OCI-LY7 (cell line): ENCODE results near the gene PARD6G. TPM values are rescaled to one million over a fixed set of nuclear protein-coding genes. Genes with fewer than 3 reads are reported as not detected.

Experiments used
- BruUV-seq: library from RNA; stranded (reverse); fragments of 400-500 nt; replicated peaks from 2 replicates; lab custom pipeline; 2021; lab: Mats Ljungman, UMichigan
- CTCF ChIA-PET: fragments of 300-600 bp; sonication (Branson Sonifier 250); formaldehyde crosslinking; loops from one replicate; lab custom pipeline; 2022; ENCODE audit warnings: antibody characterized with exemption; ENCODE audit not compliant: unreplicated experiment; lab: Charles Lee
- POLR2A ChIA-PET: fragments of 300-600 bp; sonication (Branson Sonifier 250); formaldehyde crosslinking; loops from one replicate; lab custom pipeline; 2022; ENCODE audit warnings: antibody characterized with exemption; lab: Charles Lee
- DNase-seq: peaks from one replicate; pipeline ENCODE4 v3.0.0-alpha.2; 2015; ENCODE audit warnings: low spot score
- H2AFZ ChIP-seq: fragments of 200-600 bp; sonication (generic), shearing (Covaris generic); 2 replicates; pipeline ENCODE4 v1.6.1; 2014; ENCODE audit warnings: mild to moderate bottlenecking, antibody characterized with exemption, low read length, moderate library complexity
- H3K27ac ChIP-seq: fragments of 200-600 bp; sonication (generic); 2 replicates; pipeline ENCODE4 v1.5.1; 2014; ENCODE audit warnings: mixed run types, low read depth, mild to moderate bottlenecking, moderate library complexity, low read length, inconsistent platforms; ENCODE audit not compliant: poor library complexity, severe bottlenecking
- H3K36me3 ChIP-seq: fragments of 200-600 bp; sonication (generic); 2 replicates; pipeline ENCODE4 v1.6.1; 2014; ENCODE audit warnings: mild to moderate bottlenecking, antibody characterized with exemption, low read length, moderate library complexity, mixed read lengths; ENCODE audit not compliant: insufficient read depth
- H3K4me1 ChIP-seq: fragments of 200-600 bp; sonication (generic); 2 replicates; pipeline ENCODE4 v1.5.1; 2014; ENCODE audit warnings: mild to moderate bottlenecking, low read length; ENCODE audit not compliant: insufficient read depth, poor library complexity, severe bottlenecking
- H3K4me2 ChIP-seq: fragments of 200-600 bp; sonication (generic); 2 replicates; pipeline ENCODE4 v1.6.1; 2014; ENCODE audit warnings: mild to moderate bottlenecking, low read length
- H3K4me3 ChIP-seq: fragments of 200-600 bp; sonication (generic); 2 replicates; pipeline ENCODE4 v1.5.1; 2014; ENCODE audit warnings: mild to moderate bottlenecking, low read depth, low read length; ENCODE audit not compliant: poor library complexity, severe bottlenecking
- H3K79me2 ChIP-seq: fragments of 200-600 bp; sonication (generic); 2 replicates; pipeline ENCODE4 v1.6.1; 2016; ENCODE audit warnings: low read depth, mild to moderate bottlenecking, low read length, moderate library complexity, mixed read lengths; ENCODE audit not compliant: insufficient read depth
- H3K9me2 ChIP-seq: fragments of 200-600 bp; sonication (generic); 2 replicates; pipeline ENCODE4 v1.6.1; 2016; ENCODE audit warnings: mild to moderate bottlenecking, low read length, mixed read lengths; ENCODE audit not compliant: insufficient read depth
- H3K9me3 ChIP-seq: fragments of 200-600 bp; sonication (generic); 2 replicates; pipeline ENCODE4 v1.6.1; 2014; ENCODE audit warnings: mild to moderate bottlenecking, mixed run types, low read length, mixed read lengths
- H4K20me1 ChIP-seq: fragments of 200-600 bp; sonication (generic); 2 replicates; pipeline ENCODE4 v1.6.1; 2014; ENCODE audit warnings: mild to moderate bottlenecking, antibody characterized with exemption, low read length, moderate library complexity, mixed read lengths; ENCODE audit not compliant: insufficient read depth
- CTCF ChIP-seq: fragments of 200-600 bp; sonication (generic); conservative IDR thresholded peaks from 2 replicates; pipeline ENCODE4 v1.5.1; 2014; ENCODE audit warnings: mild to moderate bottlenecking, antibody characterized with exemption, low read length, moderate library complexity, mixed read lengths
- EZH2phosphoT487 ChIP-seq: fragments of 200-600 bp; sonication (generic); IDR thresholded peaks from 2 replicates; pipeline ENCODE4 v1.6.1; 2018; ENCODE audit warnings: low read depth, borderline replicate concordance, mild to moderate bottlenecking, mixed run types, antibody characterized with exemption, low read length, moderate library complexity, mixed read lengths
- intact Hi-C: fragments of 100-400 bp; cut with micrococcal nuclease; formaldehyde crosslinking; loops from one replicate; pipeline ENCODE4 v1.10.0; 2022; ENCODE audit not compliant: unreplicated experiment
- total RNA-seq, 2 experiments: library from RNA; depleted of rRNA in 1 of 2; stranded (reverse); fragments of >200 nt in 1 of 2; shearing (Covaris generic) in 1 of 2; gene quantifications; 2 replicates each; pipeline ENCODE4 v1.2.3, GENCODE V29; 2014 to 2022

The PARD6G gene
- total RNA-seq, 2 experiments from 2014 or later, result 0.03 TPM; not detected in 1

DNA sequence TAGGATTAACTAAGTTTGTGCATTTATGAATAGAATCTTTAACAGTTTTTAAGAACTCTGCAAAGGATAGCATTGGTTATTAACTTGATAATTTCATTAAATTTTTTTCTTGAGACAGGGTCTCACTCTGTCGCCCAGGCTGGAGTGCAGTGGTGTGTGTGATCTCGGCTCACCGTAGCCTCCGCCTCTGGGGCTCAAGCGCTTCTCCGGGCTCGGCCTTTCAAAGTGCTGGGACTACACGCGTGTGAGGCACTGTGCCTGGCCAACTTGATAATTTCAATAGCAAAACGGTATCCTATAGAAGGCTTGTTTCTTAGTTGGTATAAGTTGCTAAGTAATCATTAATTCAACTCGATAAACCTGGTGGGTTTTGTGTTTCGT is 100.3 kb downstream of the PARD6G start:
- Histone ChIP-seq H3K4me2 (no peak overlapping the region), H3K4me3 (no peak overlapping the region), H3K9me2 (no peaks in the 10 kb centered on the region), H3K4me1 (no peaks in the 10 kb centered on the region), H3K9me3 (no peaks in the 10 kb centered on the region), H3K79me2 (no peaks in the 10 kb centered on the region), H3K27ac (no peak overlapping the region), H2AFZ (no peak overlapping the region), H3K36me3 (no peaks in the 10 kb centered on the region), H4K20me1 (no peaks in the 10 kb centered on the region)
- no TSS peak for BruUV-seq
- CTCF ChIA-PET, result no interaction called here
- POLR2A ChIA-PET, result no interaction called here
- no peak for TF ChIP-seq EZH2phosphoT487
- intact Hi-C loops, result no loop called here
- no peak for DNase-seq

GRCh38 chr18:80145196-80145804 is 102.0 kb downstream of the PARD6G start:
- Histone ChIP-seq H3K4me2 (no peak overlapping the region), H3K9me2 (no peaks in the 10 kb centered on the region), H2AFZ (no peak overlapping the region), H3K4me3 (no peak overlapping the region), H3K36me3 (no peaks in the 10 kb centered on the region; the same call in none of the 2 replicates), H3K4me1 (no peaks in the 10 kb centered on the region), H3K79me2 (no peaks in the 10 kb centered on the region), H3K27ac (no peak overlapping the region), H4K20me1 (no peaks in the 10 kb centered on the region), H3K9me3 (no peaks in the 10 kb centered on the region)
- no peak for TF ChIP-seq CTCF
- DNase-seq, result no peak
- CTCF ChIA-PET, result no interaction called here
- BruUV-seq, result no TSS peak
- intact Hi-C loops, result no loop called here
- POLR2A ChIA-PET, result no interaction called here

GRCh38 chr18:80143881-80144280 is 103.4 kb downstream of the PARD6G start:
- intact Hi-C loops, result no loop called here
- Histone ChIP-seq H3K79me2 (no peaks in the 10 kb centered on the region), H3K9me3 (no peaks in the 10 kb centered on the region), H3K36me3 (peaks cover 11% of the 10 kb centered on the region), H4K20me1 (no peaks in the 10 kb centered on the region), H2AFZ (no peak overlapping the region), H3K4me1 (no peaks in the 10 kb centered on the region), H3K4me2 (no peak overlapping the region), H3K9me2 (no peaks in the 10 kb centered on the region), H3K4me3 (no peak overlapping the region), H3K27ac (no peak overlapping the region)
- no peak for DNase-seq
- BruUV-seq, result no TSS peak
- ChIA-PET POLR2A (interaction anchor here (0.6 kb wide), 1 partner anchor 131 kb away, joined by 4 read pairs; no protein-coding TSS in a partner anchor), CTCF (no interaction called here)
- TF ChIP-seq EZH2phosphoT487, result no peak
